GM15510 (cell line): Measurements from ENCODE around the gene SMIM15.

Source experiments
- POLR2A ChIP-seq: IDR thresholded peaks from 3 replicates; pipeline ENCODE4 v1.6.1; 2011; ENCODE audit warnings: borderline replicate concordance; ENCODE audit not compliant: insufficient read length; ENCODE audit errors: extremely low read depth

Gene SMIM15

DNA sequence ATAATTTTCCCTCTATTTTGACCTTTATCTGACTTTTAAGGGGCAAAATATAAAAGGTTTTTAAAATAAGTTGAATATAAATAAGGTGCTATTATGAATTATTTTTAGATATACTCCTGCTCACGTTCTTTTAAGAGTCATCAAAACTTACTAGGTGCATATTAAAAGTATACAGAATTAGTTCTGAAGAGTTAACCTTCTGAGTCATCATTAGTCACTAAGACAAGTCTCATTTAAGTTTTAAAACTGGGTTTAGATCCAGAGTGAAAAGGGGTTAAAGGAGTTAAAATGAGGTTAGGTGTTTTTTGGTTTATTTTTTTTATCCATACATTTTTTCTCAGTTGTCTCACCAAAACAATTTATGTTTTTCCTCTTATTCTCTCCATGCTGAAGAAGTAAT, 41.7 kb downstream of the SMIM15 start:
- no peak for TF ChIP-seq POLR2A

DNA sequence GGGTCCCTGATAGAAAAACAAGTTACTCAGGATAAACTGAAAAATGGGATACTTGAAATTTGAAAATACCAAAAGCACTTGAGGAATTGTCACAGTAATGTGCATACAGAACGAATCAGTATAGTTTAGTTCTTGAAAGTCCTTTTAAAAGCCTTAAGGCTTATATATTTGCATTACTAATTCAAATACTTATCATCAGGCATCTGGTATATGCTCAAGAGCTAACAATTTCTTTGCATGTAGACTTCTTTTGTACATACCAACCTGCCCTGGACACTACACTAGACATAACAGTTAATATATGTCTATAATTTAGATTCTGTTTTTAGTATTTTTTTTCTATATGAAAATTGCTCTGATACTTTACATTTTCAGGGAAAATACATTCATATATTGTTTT, 43.2 kb downstream of the SMIM15 start:
- no peak for TF ChIP-seq POLR2A

DNA sequence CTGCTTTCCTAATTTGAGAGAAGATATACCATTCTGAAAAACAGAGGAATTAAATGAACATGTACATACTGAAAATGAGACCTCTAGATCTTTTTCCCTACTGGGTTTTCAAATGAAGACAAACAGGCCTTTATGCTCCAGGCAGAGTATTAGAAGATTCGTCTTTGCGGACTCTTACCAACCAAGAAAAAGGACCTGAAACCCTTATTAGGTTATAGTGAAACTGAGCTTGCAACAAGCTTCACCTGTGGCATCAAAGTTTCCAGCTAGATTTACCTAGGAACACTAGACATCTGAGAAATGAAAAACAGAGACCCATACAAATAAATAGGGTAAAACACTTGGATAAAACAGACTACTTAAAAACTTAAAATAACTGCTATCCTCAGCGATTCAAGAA, 46.3 kb downstream of the SMIM15 start:
- TF ChIP-seq POLR2A: no peak

DNA sequence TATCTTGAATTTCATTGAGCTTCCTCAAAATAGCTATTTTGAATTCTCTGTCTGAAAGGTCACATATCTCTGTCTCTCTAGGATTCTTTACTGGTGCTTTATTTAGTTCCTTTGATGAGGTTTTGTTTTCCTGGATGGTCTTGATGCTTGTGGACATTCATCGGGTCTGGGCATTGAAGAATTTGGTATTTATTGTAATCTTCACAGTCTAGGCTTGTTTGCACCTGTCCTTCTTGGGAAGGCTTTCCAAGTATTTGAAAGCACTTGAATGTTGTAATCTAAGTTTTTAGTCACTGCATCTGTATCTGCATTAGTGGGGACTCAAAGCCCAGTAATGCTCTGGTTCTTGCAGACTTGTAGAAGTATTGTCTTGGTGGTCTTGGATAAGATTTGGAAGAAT, 47.8 kb downstream of the SMIM15 start:
- no peak for TF ChIP-seq POLR2A
